Gastroesophageal sphincter (tissue), 3 donors: ENCODE measurements around the gene PEAK1.

Experiments used
- CTCF ChIP-seq, 4 experiments: fragments of 200-600 bp in 2 of 4; fragments of 450-650 bp in 2 of 4; sonication (generic) in 1 of 4; IDR thresholded peaks; one replicate each; pipeline ENCODE4 v1.5.1; 2017 to 2019; ENCODE audit warnings: antibody characterized with exemption in 4 of 4, mild to moderate bottlenecking in 2 of 4, moderate library complexity in 2 of 4
- POLR2A ChIP-seq, 2 donors: fragments of 450-650 bp; IDR thresholded peaks; one replicate each; pipeline ENCODE4 v1.6.1; 2017; ENCODE audit warnings: antibody characterized with exemption in 2 of 2, mild to moderate bottlenecking in 2 of 2, moderate library complexity in 1 of 2
- POLR2AphosphoS5 ChIP-seq: sonication (generic); formaldehyde crosslinking; IDR thresholded peaks from one replicate; pipeline ENCODE4 v1.6.1; 2017; ENCODE audit warnings: antibody characterized with exemption

- TF ChIP-seq POLR2A (IDR thresholded peaks at IDR 0.05) (no peak), CTCF (IDR thresholded peaks at IDR 0.05) (no peak), POLR2AphosphoS5 (no peak)
Measured at GRCh38 chr15:77296773-77297337, 123.0 kb downstream of the PEAK1 start.
